ENCODE results near the gene GTF3C4.

The GTF3C4 gene

GRCh38 chr9:132732326-132733259, 62.3 kb downstream of the GTF3C4 start:
- no peak for DNase-seq

DNA sequence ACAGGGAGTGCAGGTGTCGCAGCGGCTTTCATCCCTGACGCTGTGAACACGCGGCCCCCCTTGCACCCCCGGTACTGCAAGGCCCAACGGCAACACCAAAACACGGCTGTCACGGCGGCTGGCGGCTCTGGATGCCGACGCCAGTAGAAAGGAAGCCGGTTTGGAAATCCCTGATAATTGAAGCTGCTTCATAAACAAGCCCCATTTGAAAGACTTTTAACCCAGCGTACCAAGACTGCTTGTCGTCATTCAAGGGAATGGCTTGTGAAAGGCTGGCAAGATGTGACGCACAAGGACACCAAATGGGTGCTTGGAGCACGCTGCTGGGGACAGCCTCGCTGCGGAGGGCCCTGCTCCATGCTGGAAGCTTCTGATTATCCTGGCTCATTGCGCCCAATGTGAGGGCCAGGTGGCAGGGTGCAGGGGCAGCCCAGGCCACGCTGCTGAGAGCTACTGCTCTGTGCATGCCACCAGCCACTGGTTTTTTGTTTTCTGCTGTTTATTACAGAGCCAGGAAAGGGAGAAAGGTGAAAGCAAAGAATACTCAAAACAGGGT, 63.1 kb downstream of the GTF3C4 start:
- no peak for DNase-seq

DNA sequence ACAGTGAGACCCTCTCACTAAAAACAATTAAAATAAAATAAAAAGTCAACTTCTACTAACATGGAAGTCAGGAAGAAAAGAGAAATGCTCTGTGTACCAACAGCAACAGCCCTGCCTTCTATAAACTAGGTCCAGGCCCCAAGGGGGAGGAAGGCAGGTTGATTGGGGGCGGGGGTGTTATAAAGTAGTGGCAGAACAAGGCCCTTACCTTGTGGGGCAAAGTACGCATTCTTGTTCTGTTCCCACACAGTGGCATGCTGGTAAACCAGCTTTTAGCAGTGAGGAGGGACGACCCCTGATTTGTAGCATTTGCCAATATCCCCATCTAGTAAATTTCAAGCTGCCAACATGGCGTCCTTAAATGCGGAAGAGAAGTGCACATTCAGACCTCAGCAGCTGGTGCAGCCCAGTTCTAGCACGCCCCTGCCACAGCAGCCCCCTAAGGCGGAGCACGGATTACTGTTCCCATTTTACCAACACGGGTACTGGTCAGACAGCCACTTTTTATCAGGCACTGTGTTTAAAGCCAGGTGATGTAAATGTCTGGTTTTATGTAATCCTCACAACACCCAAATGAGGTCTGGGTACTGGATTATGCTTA, 69.5 kb downstream of the GTF3C4 start:
- DNase-seq, result no peak

- no peak for DNase-seq
Observed at GRCh38 chr9:132740526-132741309, 70.5 kb downstream of the GTF3C4 start.

DNA sequence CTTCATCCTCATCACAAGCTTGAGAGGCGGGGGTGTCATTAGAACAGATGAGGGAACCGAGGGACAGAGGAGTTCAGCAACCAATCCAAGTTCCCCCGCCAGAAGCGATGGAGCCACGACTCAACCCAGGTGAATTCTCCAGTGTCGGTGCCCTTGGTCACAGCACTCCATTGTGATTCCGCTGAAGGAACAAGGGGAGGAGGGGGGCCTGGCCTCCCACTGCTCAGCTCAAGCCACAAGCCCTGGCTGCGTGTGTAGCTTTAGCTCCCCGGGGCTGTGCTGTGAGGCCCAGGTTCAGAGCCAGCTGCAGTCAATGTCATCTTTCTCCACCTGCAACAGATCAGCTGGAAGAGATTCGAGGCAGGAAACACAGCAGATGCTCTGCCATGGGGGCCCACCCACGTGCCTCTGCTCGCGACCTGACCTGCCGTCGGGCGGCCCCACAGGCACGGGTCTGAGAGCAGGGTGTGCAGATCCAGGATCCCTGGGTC, 72.6 kb downstream of the GTF3C4 start:
- no peak for DNase-seq

DNA sequence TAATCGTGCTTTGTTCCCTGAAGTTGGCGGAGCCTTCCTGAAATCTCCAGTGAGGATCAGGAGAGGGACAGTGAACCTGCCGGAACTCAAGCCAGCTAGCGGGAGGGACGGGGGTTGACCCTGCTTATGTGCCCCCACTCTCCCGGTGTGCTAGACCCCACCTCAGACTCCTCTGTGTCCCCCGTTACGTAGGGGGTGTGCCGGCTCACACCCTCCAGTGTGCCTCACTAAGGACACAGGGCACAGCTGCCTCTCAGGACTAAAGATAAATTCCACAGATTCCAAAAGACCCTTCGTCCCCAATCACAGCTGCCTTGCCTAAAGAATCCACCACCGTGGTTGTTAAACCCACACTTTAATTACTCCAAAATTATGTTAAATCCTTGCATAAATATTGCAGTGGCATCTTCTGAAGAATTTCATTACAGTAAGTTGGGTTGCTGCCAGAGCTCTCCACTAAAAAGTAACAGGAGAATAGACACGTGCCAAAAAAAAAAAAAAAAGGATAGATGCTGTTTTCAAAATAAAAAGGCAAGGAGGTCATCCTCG, 73.7 kb downstream of the GTF3C4 start:
- no peak for DNase-seq

Measured in CD4-positive, alpha-beta T cell treated with Interferon gamma for 1 hour (primary cell).